DND-41 (cell line): ENCODE results near the gene CRABP1.

Source experiments
- EZH2 ChIP-seq: IDR thresholded peaks from 3 replicates; pipeline ENCODE4 v1.6.1; 2012; ENCODE audit warnings: borderline replicate concordance, low read depth, mild to moderate bottlenecking, moderate library complexity, low read length, inconsistent platforms; ENCODE audit not compliant: severe bottlenecking
- TF ChIP-seq, protein P1 (sequence below): IDR thresholded peaks from 2 replicates; pipeline ENCODE4 v1.5.1; 2012; ENCODE audit warnings: borderline replicate concordance, low read length, moderate library complexity, mild to moderate bottlenecking; ENCODE audit not compliant: poor library complexity, severe bottlenecking; ENCODE audit errors: extremely low read depth

DNA sequence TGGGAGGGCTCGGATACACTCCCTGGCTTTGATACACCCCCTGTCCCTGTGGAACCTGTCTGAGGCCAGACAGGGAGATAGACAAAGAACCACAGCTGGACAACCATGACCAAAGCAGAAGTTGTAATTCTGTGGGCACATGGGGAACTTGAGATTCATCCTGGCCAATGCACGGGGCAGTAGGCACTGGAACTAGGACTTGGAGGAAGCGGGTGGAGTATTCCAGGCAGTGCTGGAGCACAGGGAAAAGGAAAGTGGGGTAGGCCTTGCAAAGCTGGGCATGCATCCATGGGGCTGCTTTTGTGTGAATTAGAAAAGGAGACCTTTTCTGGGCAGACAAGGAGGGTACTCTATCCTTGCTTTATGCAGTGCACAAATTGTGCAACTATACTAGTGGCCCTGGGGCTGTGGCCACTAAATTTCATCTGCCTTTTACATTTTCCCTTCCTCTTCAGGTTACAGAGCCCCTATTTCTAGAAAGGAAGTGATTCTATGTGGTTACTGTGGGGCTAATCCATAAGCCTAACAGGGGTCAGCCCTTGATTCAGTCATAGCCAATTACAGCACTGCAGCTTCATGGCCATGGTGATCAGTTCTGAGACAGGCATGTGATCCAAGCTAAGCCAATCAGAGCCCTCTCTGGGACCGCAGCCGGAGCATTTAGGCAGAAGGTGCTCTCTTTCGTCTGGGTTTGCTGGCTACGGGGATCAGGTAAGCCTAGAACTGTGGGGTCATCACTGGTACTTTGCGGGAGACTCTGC lies 21.0 kb downstream of the CRABP1 start:
- TF ChIP-seq, protein P1, sequence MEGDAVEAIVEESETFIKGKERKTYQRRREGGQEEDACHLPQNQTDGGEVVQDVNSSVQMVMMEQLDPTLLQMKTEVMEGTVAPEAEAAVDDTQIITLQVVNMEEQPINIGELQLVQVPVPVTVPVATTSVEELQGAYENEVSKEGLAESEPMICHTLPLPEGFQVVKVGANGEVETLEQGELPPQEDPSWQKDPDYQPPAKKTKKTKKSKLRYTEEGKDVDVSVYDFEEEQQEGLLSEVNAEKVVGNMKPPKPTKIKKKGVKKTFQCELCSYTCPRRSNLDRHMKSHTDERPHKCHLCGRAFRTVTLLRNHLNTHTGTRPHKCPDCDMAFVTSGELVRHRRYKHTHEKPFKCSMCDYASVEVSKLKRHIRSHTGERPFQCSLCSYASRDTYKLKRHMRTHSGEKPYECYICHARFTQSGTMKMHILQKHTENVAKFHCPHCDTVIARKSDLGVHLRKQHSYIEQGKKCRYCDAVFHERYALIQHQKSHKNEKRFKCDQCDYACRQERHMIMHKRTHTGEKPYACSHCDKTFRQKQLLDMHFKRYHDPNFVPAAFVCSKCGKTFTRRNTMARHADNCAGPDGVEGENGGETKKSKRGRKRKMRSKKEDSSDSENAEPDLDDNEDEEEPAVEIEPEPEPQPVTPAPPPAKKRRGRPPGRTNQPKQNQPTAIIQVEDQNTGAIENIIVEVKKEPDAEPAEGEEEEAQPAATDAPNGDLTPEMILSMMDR, result no peak
- TF ChIP-seq EZH2, result no peak
